Right atrium auricular region (tissue), 2 donors: ENCODE measurements around the gene ZFAND3. TPM values are rescaled to one million over a fixed set of nuclear protein-coding genes. Genes with fewer than 3 reads are reported as not detected.

Experiments
- DNase-seq: peaks from one replicate; pipeline ENCODE4 v3.0.0-alpha.2; 2019; ENCODE audit warnings: low spot score
- H3K27ac ChIP-seq, 2 donors: fragments of 200-600 bp; sonication (generic); 1 replicate in 1 of 2; 2 replicates in 1 of 2; pipeline ENCODE4 v1.5.1; 2016 to 2019
- H3K27me3 ChIP-seq, 2 donors: fragments of 200-600 bp; sonication (generic); one replicate each; pipeline versions ENCODE4 v1.5.1 to v1.6.0; 2017 to 2019
- H3K36me3 ChIP-seq: fragments of 200-600 bp; sonication (generic); one replicate; pipeline ENCODE4 v1.5.1; 2016
- H3K4me1 ChIP-seq, 2 donors: fragments of 200-600 bp; sonication (generic); one replicate each; pipeline versions ENCODE4 v1.5.1 to v1.6.0; 2017 to 2019
- H3K4me3 ChIP-seq, 2 donors: fragments of 200-600 bp; sonication (generic); 1 replicate in 1 of 2; 2 replicates in 1 of 2; pipeline ENCODE4 v1.5.1; 2017 to 2019; ENCODE audit warnings: mild to moderate bottlenecking in 1 of 2, moderate library complexity in 1 of 2
- H3K9me3 ChIP-seq, 2 donors: fragments of 200-600 bp; sonication (generic); one replicate each; pipeline ENCODE4 v1.5.1; 2019
- total RNA-seq, 2 donors: library from RNA; depleted of rRNA; stranded (reverse); fragments of >200 nt; gene quantifications; one replicate each; pipeline ENCODE4 v1.1.0, GENCODE V29; 2016
- TF ChIP-seq, protein P1 (sequence below), 2 donors: fragments of 200-600 bp; sonication (generic); IDR thresholded peaks; one replicate each; pipeline ENCODE4 v1.5.1; 2019; ENCODE audit warnings: antibody characterized with exemption in 2 of 2

ZFAND3 gene
- total RNA-seq, 2 donors from 2014 or later, result 36.7 to 40.0 TPM

DNA sequence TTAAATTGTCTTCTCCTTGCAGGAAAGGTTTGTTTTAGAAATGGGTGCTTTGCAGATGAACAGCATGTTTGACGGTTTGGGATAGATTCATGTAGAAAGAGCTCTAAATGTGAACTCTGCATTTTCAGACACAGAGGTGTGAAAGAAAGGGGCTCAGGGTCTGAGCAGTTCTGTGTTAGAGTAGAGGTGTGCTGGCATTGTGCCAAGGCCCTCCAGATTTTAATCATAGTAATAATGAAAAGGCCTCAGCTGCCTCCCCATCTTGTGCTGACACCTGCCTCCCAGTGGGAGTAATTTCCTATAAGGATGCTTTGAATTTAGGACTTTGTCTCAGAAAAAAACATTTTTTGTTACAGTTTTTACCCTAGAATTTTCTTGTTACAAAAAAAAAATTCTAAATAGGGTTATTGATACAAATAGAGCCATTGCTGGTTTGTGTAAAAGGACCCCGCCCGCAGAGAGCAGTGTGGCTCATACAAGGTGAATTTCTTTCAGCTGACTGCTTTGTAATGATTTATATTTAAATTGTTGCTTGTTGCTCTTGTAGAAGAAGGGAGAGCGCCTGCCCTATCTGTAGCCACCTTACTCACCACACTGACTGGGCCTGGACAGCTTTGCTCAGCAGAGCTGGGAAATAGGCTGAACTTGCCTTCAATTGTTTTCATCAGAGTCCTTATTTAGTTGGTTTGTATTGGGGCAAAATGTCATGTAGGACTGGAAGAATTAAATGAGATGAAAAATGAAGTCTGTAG lies 294.5 kb downstream of the ZFAND3 start:
- TF ChIP-seq, protein P1, sequence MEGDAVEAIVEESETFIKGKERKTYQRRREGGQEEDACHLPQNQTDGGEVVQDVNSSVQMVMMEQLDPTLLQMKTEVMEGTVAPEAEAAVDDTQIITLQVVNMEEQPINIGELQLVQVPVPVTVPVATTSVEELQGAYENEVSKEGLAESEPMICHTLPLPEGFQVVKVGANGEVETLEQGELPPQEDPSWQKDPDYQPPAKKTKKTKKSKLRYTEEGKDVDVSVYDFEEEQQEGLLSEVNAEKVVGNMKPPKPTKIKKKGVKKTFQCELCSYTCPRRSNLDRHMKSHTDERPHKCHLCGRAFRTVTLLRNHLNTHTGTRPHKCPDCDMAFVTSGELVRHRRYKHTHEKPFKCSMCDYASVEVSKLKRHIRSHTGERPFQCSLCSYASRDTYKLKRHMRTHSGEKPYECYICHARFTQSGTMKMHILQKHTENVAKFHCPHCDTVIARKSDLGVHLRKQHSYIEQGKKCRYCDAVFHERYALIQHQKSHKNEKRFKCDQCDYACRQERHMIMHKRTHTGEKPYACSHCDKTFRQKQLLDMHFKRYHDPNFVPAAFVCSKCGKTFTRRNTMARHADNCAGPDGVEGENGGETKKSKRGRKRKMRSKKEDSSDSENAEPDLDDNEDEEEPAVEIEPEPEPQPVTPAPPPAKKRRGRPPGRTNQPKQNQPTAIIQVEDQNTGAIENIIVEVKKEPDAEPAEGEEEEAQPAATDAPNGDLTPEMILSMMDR (IDR thresholded peaks at IDR 0.05), result no peak
- DNase-seq, result no peak
- no peaks in the 10 kb centered on the region for H3K27me3 ChIP-seq
- peaks cover 12% of the 10 kb centered on the region for H3K36me3 ChIP-seq
- H3K9me3 ChIP-seq, result no peaks in the 10 kb centered on the region
- peaks cover 0 to 16% of the 10 kb centered on the region in 2 donors for H3K4me1 ChIP-seq
- no peak overlapping the region for H3K27ac ChIP-seq
- H3K4me3 ChIP-seq, result no peak overlapping the region

DNA sequence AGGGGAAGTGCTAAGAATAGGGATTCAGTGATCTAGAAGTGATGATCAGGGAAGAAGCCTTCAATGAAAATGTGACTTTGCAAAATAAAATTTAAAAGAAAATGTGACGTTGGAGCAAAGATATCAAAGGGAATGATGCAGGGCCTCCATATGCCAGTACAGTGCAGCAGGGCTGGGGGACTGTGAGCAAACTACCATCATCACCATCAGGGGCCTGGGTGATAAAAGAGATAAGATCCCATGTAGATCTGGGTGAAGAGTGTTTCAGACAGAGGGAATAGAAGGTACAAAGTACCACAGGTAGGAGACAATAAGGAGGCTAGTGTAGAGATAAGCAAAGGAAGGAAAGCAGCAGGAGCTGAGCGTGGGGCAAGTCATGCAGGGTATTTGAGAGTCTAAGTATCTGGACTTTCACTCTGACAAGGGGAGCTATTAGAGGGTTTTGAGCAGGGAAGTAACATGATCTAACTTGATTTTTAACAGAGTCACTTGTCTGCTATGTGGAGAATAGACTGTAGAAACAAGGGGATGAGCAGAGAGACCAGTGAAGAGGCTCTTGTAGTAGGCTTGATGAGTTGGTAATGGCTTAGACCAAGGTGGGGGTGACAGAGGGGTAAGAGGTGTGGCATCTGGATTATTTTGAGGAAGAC lies 295.6 kb downstream of the ZFAND3 start:
- Histone ChIP-seq H3K9me3 (no peaks in the 10 kb centered on the region), H3K4me3 (no peak overlapping the region), H3K36me3 (peaks cover 12% of the 10 kb centered on the region), H3K27me3 (no peaks in the 10 kb centered on the region), H3K4me1 (peaks cover 0 to 12% of the 10 kb centered on the region in 2 donors), H3K27ac (no peak overlapping the region)
- DNase-seq, result no peak
- TF ChIP-seq, protein P1 (IDR thresholded peaks at IDR 0.05), result no peak

DNA sequence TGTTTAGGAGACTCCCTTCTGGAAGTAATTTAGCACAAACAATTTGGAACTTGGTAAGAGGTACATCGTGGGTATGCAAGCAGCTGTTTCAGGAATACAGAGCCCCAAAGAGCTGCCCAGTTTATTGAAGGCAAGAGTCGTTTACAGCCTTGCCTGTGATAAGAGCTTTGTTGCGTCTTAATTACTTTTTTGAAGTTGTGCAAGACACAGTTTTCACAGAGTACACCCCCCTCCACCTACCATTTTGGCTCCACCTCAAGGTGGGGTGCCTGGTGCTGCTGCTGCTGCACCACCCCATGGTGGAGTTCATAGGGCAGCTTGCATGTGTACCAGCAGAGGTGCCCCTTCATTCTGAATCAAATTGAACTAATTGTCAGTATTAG lies 296.1 kb downstream of the ZFAND3 start:
- no peak for DNase-seq
- peaks cover 0 to 7% of the 10 kb centered on the region in 2 donors for H3K4me1 ChIP-seq
- peaks cover 12% of the 10 kb centered on the region for H3K36me3 ChIP-seq
- H3K9me3 ChIP-seq, result no peaks in the 10 kb centered on the region
- H3K27ac ChIP-seq, result no peak overlapping the region
- TF ChIP-seq, protein P1 (IDR thresholded peaks at IDR 0.05), result no peak
- H3K27me3 ChIP-seq, result no peaks in the 10 kb centered on the region
- H3K4me3 ChIP-seq, result no peak overlapping the region

DNA sequence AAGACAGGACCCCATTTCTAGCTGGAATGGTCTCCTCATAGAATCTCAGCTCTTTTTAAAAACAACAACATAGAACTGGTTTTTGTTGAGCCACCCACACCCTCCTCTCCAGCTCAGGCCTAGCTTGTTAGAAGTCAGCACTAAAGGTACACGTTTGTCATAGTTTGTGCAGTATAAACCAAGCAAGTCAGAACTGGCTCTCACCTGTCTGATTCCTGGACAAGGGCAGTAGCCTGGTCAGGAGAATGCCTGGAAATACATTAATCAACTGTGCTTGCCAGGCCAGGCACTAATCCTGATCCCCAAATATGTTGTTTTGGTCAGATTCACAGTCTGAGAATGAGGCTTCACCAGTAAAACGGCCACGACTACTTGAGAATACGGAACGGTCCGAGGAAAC lies 296.7 kb downstream of the ZFAND3 start:
- H3K27me3 ChIP-seq, result no peaks in the 10 kb centered on the region
- no peak for DNase-seq
- H3K36me3 ChIP-seq, result peaks cover 12% of the 10 kb centered on the region
- TF ChIP-seq, protein P1 (IDR thresholded peaks at IDR 0.05), result no peak
- H3K9me3 ChIP-seq, result no peaks in the 10 kb centered on the region
- H3K27ac ChIP-seq, result no peak overlapping the region
- no peak overlapping the region for H3K4me3 ChIP-seq
- peaks cover 0 to under 1% of the 10 kb centered on the region in 2 donors for H3K4me1 ChIP-seq

DNA sequence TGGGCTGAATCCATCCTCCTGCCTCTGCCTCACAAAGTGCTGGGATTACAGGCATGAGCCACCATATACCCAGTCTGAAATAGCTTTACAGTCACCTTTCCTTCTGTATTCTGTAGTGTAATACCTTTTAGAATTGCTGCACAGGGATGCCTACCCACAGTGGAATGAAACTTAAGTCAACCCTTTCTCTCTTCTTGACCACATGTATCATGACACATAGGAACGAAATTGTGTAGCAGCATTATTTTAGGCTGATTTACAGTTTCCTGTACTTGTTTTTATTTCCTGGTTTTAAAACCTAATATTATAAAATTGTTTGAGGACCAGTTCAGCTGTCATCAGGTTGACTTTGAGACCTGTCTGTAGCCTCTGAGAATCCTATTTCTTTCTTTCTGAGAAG lies 297.8 kb downstream of the ZFAND3 start:
- no peak for DNase-seq
- Histone ChIP-seq H3K27ac (no peak overlapping the region), H3K4me1 (no peaks in the 10 kb centered on the region), H3K36me3 (peaks cover 12% of the 10 kb centered on the region), H3K27me3 (no peaks in the 10 kb centered on the region), H3K4me3 (no peak overlapping the region), H3K9me3 (no peaks in the 10 kb centered on the region)
- TF ChIP-seq, protein P1 (IDR thresholded peaks at IDR 0.05), result no peak
